CD4-positive, alpha-beta T cell (primary cell): ENCODE measurements around the gene RBM28. TPM values are rescaled to one million over a fixed set of nuclear protein-coding genes. Genes with fewer than 3 reads are reported as not detected.

Experiments used
- ATAC-seq: fragments of 200-7000 bp; cut with Tn5 transposase; one replicate; pipeline ENCODE4 v1.10.0; 2022; ENCODE audit warnings: mild to moderate bottlenecking; ENCODE audit not compliant: poor library complexity
- CTCF ChIA-PET: fragments of 350-600 bp; sonication (Branson Sonifier 250); formaldehyde crosslinking; loops from one replicate; lab custom pipeline; 2021; ENCODE audit warnings: antibody characterized with exemption, inconsistent platforms; lab: Charles Lee
- POLR2A ChIA-PET: fragments of 350-600 bp; sonication (Branson Sonifier 250); formaldehyde crosslinking; loops from one replicate; lab custom pipeline; 2021; ENCODE audit warnings: antibody characterized with exemption, inconsistent platforms; lab: Charles Lee
- DNase-seq, 14 experiments: peaks; one replicate each; pipeline ENCODE4 v3.0.0-alpha.2; 2013 to 2020; ENCODE audit warnings: mixed read lengths in 2 of 14
- H3K27ac ChIP-seq, 2 donors: one replicate each; pipeline versions ENCODE4 v1.5.1 to v1.7.0; 2013; ENCODE audit warnings: low read length in 2 of 2, low read depth in 1 of 2, mild to moderate bottlenecking in 1 of 2
- H3K27me3 ChIP-seq, 2 experiments: 1 replicate in 1 of 2; 2 replicates in 1 of 2; pipeline versions ENCODE4 v1.6.1 to v1.7.0; 2013; ENCODE audit warnings: low read length in 2 of 2, control low read depth in 1 of 2, mild to moderate bottlenecking in 1 of 2, moderate library complexity in 1 of 2; ENCODE audit not compliant: insufficient read depth in 2 of 2, control insufficient read depth in 1 of 2
- H3K36me3 ChIP-seq: one replicate; pipeline ENCODE4 v1.6.1; 2013; ENCODE audit warnings: low read length, control low read depth; ENCODE audit not compliant: insufficient read depth
- H3K4me1 ChIP-seq: one replicate; pipeline ENCODE4 v1.6.1; 2013; ENCODE audit warnings: low read length, control low read depth; ENCODE audit not compliant: insufficient read depth
- H3K4me3 ChIP-seq: one replicate; pipeline ENCODE4 v1.5.1; 2013; ENCODE audit warnings: mild to moderate bottlenecking, low read length, moderate library complexity
- H3K9me3 ChIP-seq, 2 experiments: 1 replicate in 1 of 2; 2 replicates in 1 of 2; pipeline versions ENCODE4 v1.6.1 to v1.7.0; 2013; ENCODE audit warnings: low read length in 2 of 2, mild to moderate bottlenecking in 2 of 2, control low read depth in 1 of 2, moderate library complexity in 1 of 2; ENCODE audit not compliant: control insufficient read depth in 1 of 2, insufficient read depth in 1 of 2
- H3K27ac Mint-ChIP-seq: one replicate; pipeline ENCODE4 v1.8.0; 2020; ENCODE audit warnings: mixed read lengths
- H3K27me3 Mint-ChIP-seq: one replicate; pipeline ENCODE4 v1.8.0; 2021; ENCODE audit warnings: mixed read lengths
- H3K36me3 Mint-ChIP-seq: one replicate; pipeline ENCODE4 v1.8.0; 2021; ENCODE audit warnings: low read depth, mixed read lengths
- H3K4me1 Mint-ChIP-seq: one replicate; pipeline ENCODE4 v1.8.0; 2021; ENCODE audit warnings: low read depth, mixed read lengths
- H3K4me3 Mint-ChIP-seq: one replicate; pipeline ENCODE4 v1.8.0; 2020; ENCODE audit warnings: mild to moderate bottlenecking, mixed read lengths
- H3K9me3 Mint-ChIP-seq: one replicate; pipeline ENCODE4 v1.8.0; 2020; ENCODE audit warnings: mixed read lengths
- intact Hi-C, 2 experiments: fragments of 100-400 bp; cut with DNase I in 1 of 2; cut with micrococcal nuclease in 1 of 2; formaldehyde crosslinking; loops; one replicate each; pipeline versions ENCODE4 v1.15.1 to v1.9.0; 2023 to 2025; cut with DNase I, micrococcal nuclease
- total RNA-seq, 174 experiments: library from RNA in 2 of 174; stranded (reverse) in 2 of 174; gene quantifications; one replicate each; pipeline ENCODE4 v1.2.3 and lab custom pipeline; 2021 to 2026
- TF ChIP-seq, protein P1 (sequence below): fragments of 200-600 bp; IDR thresholded peaks from one replicate; pipeline ENCODE4 v1.8.0; 2022; ENCODE audit warnings: antibody characterized with exemption, mild to moderate bottlenecking

Gene RBM28
- total RNA-seq, 2 experiments from 2014 or later: 10.1 to 10.5 TPM

DNA sequence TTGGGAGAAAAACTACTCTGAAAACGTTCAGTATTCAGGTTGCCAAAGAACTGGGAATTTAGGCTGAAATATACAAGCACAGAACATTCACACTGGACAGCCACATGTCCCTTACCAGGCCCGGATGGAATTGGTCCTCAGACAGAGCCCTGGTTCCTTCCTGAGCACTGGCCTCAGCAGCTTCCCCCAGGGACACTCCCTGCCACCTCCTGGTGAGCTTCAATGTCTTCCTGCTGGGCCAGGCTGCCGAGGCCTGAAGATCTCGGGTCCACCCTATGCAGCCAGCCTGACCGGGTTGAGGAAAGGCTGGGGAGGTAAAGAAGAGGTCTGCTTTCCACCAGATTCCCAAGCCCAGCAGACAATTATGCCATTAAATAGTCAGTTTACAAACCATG, 77.8 kb downstream of the RBM28 start:
- Mint-ChIP-seq H3K27ac (no peak overlapping the region), H3K4me1 (no peaks in the 10 kb centered on the region), H3K4me3 (no peak overlapping the region), H3K36me3 (no peaks in the 10 kb centered on the region), H3K27me3 (peaks cover 28% of the 10 kb centered on the region), H3K9me3 (no peaks in the 10 kb centered on the region)
- H3K4me3 ChIP-seq: no peak overlapping the region
- TF ChIP-seq, protein P1, sequence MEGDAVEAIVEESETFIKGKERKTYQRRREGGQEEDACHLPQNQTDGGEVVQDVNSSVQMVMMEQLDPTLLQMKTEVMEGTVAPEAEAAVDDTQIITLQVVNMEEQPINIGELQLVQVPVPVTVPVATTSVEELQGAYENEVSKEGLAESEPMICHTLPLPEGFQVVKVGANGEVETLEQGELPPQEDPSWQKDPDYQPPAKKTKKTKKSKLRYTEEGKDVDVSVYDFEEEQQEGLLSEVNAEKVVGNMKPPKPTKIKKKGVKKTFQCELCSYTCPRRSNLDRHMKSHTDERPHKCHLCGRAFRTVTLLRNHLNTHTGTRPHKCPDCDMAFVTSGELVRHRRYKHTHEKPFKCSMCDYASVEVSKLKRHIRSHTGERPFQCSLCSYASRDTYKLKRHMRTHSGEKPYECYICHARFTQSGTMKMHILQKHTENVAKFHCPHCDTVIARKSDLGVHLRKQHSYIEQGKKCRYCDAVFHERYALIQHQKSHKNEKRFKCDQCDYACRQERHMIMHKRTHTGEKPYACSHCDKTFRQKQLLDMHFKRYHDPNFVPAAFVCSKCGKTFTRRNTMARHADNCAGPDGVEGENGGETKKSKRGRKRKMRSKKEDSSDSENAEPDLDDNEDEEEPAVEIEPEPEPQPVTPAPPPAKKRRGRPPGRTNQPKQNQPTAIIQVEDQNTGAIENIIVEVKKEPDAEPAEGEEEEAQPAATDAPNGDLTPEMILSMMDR: no peak
- no peaks in the 10 kb centered on the region for H3K4me1 ChIP-seq
- intact Hi-C loops: no loop called here
- POLR2A ChIA-PET: no interaction called here
- no peak overlapping the region for H3K27ac ChIP-seq
- peaks cover 0 to 4% of the 10 kb centered on the region in 2 experiments for H3K9me3 ChIP-seq
- CTCF ChIA-PET: no interaction called here
- DNase-seq: no peak
- no peaks in the 10 kb centered on the region for H3K36me3 ChIP-seq
- ATAC-seq: no peak
- peaks cover 6 to 16% of the 10 kb centered on the region in 2 experiments for H3K27me3 ChIP-seq

DNA sequence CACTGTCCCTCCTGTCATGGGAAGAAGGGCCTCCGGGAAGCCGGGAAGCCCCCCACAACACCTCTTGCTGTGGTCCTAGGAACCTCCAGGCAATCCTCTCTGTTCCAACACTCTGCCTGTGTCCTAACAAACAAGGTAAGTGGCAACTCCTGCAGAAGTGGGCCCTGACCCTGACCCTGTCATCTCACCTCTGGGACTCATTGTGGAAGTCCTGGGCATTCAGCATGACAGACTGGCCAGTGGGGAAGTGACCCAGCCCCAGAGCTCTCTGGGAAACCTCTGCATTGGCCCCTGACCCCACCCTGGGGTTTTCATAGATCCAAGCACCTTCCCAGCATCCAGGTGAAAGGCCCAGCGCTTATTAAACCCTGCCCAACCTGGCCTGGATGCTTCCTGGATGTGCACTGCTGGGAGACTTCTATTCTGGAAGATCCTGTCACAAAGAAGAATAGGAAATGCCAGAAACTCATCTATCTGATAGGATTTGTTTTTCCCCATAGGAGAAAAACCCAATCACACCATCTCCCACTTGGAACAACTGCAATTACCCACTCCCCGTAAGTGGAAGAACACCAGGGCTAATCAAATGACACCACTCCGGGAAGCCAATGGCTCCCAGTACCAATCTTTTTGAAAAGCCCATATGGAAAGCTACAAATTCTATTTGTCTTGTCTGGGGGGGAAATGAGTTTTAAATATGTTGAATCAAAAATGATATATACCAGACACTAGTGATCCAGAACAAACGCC, 78.4 kb downstream of the RBM28 start:
- no peaks in the 10 kb centered on the region for H3K36me3 ChIP-seq
- H3K9me3 ChIP-seq: no peaks in the 10 kb centered on the region
- ChIA-PET POLR2A (no interaction called here), CTCF (no interaction called here)
- H3K27me3 ChIP-seq: peaks cover 6 to 12% of the 10 kb centered on the region in 2 experiments
- no peaks in the 10 kb centered on the region for H3K9me3 Mint-ChIP-seq
- H3K4me3 Mint-ChIP-seq: no peak overlapping the region
- intact Hi-C loops: no loop called here
- H3K4me1 ChIP-seq: no peaks in the 10 kb centered on the region
- H3K27ac ChIP-seq: no peak overlapping the region
- TF ChIP-seq, protein P1: no peak
- no peak overlapping the region for H3K4me3 ChIP-seq
- H3K4me1 Mint-ChIP-seq: no peaks in the 10 kb centered on the region
- peaks cover 28% of the 10 kb centered on the region for H3K27me3 Mint-ChIP-seq
- ATAC-seq: no peak
- H3K36me3 Mint-ChIP-seq: no peaks in the 10 kb centered on the region
- no peak overlapping the region for H3K27ac Mint-ChIP-seq
- no peak for DNase-seq

DNA sequence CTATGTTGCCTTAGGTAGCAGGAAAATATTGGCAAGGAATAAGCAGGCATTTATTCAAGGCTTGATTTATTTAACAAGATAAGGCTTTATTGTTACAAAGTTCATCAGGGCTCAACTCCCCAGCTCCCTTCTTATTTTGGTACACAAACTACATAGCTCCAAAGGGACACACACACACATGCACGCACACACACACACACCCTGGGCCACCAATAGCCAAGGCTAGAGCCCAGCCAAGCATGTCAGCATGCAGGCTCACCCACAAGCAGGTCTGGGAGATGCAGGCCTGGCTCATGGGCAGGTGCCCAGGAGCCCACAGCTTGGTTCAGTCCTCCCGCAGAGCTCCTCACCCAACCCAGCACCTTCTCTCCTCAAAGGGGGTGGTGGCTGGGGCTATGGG, 79.2 kb downstream of the RBM28 start:
- Histone ChIP-seq H3K4me1 (no peaks in the 10 kb centered on the region), H3K4me3 (no peak overlapping the region), H3K36me3 (no peaks in the 10 kb centered on the region), H3K27me3 (peaks cover 6 to 12% of the 10 kb centered on the region in 2 experiments), H3K27ac (no peak overlapping the region), H3K9me3 (no peaks in the 10 kb centered on the region)
- ChIA-PET CTCF (no interaction called here), POLR2A (no interaction called here)
- DNase-seq (no peak), ATAC-seq (no peak)
- Mint-ChIP-seq H3K4me1 (no peaks in the 10 kb centered on the region), H3K27ac (no peak overlapping the region), H3K9me3 (no peaks in the 10 kb centered on the region), H3K4me3 (no peak overlapping the region), H3K36me3 (no peaks in the 10 kb centered on the region), H3K27me3 (peaks cover 23% of the 10 kb centered on the region)
- intact Hi-C loops: no loop called here
- TF ChIP-seq, protein P1: no peak
